Activated naive CD4-positive, alpha-beta T cell treated with anti-CD3 and anti-CD28 coated beads for 36 hours (primary cell): Measurements from ENCODE around the gene PRAC1. TPM values are rescaled to one million over a fixed set of nuclear protein-coding genes. Genes with fewer than 3 reads are reported as not detected.

Experiments
- CTCF ChIA-PET: fragments of 350-600 bp; sonication (Branson Sonifier 250); formaldehyde crosslinking; loops from one replicate; lab custom pipeline; 2021; ENCODE audit warnings: antibody characterized with exemption; lab: Charles Lee
- DNase-seq: peaks from one replicate; pipeline ENCODE4 v3.0.0-alpha.2; 2020
- H3K27ac Mint-ChIP-seq: one replicate; pipeline ENCODE4 v1.8.0; 2021; ENCODE audit warnings: mild to moderate bottlenecking, mixed read lengths
- H3K27me3 Mint-ChIP-seq: one replicate; pipeline ENCODE4 v1.8.0; 2021; ENCODE audit warnings: low read depth, mixed read lengths
- H3K36me3 Mint-ChIP-seq: one replicate; pipeline ENCODE4 v1.8.0; 2021; ENCODE audit warnings: low read depth, mixed read lengths
- H3K4me1 Mint-ChIP-seq: one replicate; pipeline ENCODE4 v1.8.0; 2021; ENCODE audit warnings: low read depth, mixed read lengths
- H3K4me3 Mint-ChIP-seq: one replicate; pipeline ENCODE4 v1.8.0; 2021; ENCODE audit warnings: mild to moderate bottlenecking, moderate library complexity, mixed read lengths
- H3K9me3 Mint-ChIP-seq: one replicate; pipeline ENCODE4 v1.8.0; 2021; ENCODE audit warnings: mixed read lengths
- intact Hi-C: fragments of 100-400 bp; cut with micrococcal nuclease; formaldehyde crosslinking; loops from one replicate; pipeline ENCODE4 v1.15.1; 2023
- total RNA-seq, 2 experiments: library from RNA; stranded (reverse); gene quantifications; one replicate each; pipeline ENCODE4 v1.2.3, GENCODE V29; 2021

Gene PRAC1
- not detected for total RNA-seq

DNA sequence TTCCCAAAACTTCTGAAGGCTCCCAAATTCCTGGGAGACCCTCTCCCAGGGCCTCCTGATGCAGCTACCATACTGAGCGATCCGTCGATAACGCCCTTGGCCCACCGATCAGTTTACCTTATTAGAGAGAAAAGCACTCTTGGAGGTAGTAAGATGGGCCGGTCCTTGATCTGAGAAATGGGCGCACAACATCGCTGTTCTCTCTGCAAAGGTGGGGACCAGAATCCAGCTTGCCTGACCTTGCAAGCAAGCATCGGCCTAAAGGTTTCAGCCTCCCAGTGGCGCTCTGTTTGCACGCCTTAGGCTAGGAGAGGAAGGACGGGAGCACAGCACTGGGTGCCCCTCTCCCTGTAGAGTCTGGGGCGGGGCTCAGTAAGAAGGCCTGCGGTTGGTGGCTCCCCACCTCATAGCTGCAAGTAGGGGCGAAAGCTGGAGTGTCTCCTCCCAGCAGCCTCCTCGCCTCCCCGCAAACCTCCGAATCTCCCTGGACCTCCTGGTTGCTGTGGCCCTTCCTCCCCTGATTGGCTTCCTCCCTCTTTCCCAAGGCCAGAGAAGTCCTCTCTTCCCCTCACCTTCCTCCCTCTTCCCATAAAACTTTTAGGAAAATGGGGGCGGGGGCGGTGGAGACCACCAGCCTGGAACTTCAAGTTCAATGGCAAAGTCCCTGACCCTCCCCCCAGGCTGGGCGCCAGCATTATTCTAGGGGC is at the start of gene PRAC1:
TSS of gene PRAC1 (minus strand) at position 318 of the 707 bp plus-strand sequence. CDS start at position 192, 126 bp downstream.
- no peaks in the 10 kb centered on the region for H3K9me3 Mint-ChIP-seq
- H3K27ac Mint-ChIP-seq, result no peak within 1 kb of the TSS
- peak within 1 kb of the TSS; percentile 46 for H3K4me3 Mint-ChIP-seq
- H3K27me3 Mint-ChIP-seq, result peaks cover 92% of the 10 kb centered on the region
- DNase-seq, result no peak
- no peaks in the 10 kb centered on the region for H3K36me3 Mint-ChIP-seq
- CTCF ChIA-PET, result interaction anchor here (0.6 to 4.1 kb wide), 6 partner anchors 12 to 1192 kb away, joined by 3 to 64 read pairs (median 13); no protein-coding TSS in a partner anchor
- H3K4me1 Mint-ChIP-seq, result peaks cover 41% of the 10 kb centered on the region
- intact Hi-C loops, result loop anchor here (5.0 to 10.0 kb wide), 2 partner anchors 110 to 272 kb away; partner anchors contain the start of genes HOXB7 and IGF2BP1

DNA sequence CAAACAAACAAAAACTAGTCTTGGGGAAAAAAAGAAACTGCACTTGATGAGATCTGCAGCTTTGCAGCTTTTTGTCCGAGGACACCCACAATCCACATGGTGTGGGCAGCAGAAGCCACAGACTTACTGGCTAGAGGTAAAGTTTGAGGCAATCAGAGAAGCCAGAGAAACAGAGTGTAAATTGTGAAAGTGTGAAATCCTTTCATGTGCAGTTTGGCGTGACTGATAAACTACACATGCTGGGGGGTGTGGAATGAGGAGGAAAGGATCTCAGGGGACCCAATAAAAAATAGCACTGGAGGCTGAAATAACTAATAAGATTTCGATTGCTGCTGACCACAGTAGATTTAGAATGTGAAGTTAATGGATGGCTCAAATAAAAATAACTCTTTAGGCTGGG is 48.6 kb upstream of the PRAC1 start:
- intact Hi-C loops, result no loop called here
- Mint-ChIP-seq H3K27me3 (peaks cover 27% of the 10 kb centered on the region), H3K4me1 (no peaks in the 10 kb centered on the region), H3K36me3 (no peaks in the 10 kb centered on the region), H3K4me3 (no peak overlapping the region), H3K9me3 (no peaks in the 10 kb centered on the region), H3K27ac (no peak overlapping the region)
- CTCF ChIA-PET, result interaction anchor here (1.5 kb wide), 1 partner anchor 92 kb away, joined by 4 read pairs; no protein-coding TSS in a partner anchor
- no peak for DNase-seq

DNA sequence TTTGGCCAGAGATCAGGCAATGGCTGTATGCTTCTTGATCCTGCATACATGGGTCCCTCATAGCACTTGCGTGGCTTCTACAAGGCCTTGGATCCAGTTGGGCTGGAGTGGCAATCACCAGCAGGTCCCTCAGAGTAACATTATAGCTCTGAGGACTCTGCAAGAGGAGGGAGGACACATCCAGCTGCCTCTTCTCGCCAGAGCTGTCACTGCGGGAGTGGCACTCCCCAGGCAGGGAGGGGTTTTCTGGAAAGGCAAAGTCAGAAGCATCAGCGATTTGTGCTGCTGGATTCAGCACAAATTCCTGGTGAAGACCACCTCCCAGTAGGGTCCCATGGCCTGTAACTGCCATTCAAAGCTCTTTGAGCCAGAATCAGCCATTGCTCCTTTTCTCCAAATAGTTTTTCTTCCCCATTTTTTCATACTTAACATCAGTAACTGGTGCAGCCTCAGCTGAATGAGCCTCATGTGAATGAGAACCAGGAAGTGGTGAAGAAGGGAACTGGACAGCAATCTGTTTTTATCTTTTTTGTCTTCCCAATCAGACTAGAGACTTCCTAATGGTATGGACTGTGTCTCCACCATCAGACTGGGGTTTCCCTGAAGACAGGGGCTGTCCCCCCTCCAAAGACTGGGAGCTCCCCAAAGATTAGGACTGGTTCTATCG is 46.8 kb upstream of the PRAC1 start:
- intact Hi-C loops, result no loop called here
- no peak overlapping the region for H3K4me3 Mint-ChIP-seq
- peaks cover 24% of the 10 kb centered on the region for H3K27me3 Mint-ChIP-seq
- no peaks in the 10 kb centered on the region for H3K4me1 Mint-ChIP-seq
- CTCF ChIA-PET, result interaction anchor here (1.2 to 3.6 kb wide), 3 partner anchors 11 to 133 kb away, joined by 3 to 10 read pairs (median 3); no protein-coding TSS in a partner anchor
- DNase-seq, result no peak
- H3K9me3 Mint-ChIP-seq, result no peaks in the 10 kb centered on the region
- no peak overlapping the region for H3K27ac Mint-ChIP-seq
- H3K36me3 Mint-ChIP-seq, result no peaks in the 10 kb centered on the region

DNA sequence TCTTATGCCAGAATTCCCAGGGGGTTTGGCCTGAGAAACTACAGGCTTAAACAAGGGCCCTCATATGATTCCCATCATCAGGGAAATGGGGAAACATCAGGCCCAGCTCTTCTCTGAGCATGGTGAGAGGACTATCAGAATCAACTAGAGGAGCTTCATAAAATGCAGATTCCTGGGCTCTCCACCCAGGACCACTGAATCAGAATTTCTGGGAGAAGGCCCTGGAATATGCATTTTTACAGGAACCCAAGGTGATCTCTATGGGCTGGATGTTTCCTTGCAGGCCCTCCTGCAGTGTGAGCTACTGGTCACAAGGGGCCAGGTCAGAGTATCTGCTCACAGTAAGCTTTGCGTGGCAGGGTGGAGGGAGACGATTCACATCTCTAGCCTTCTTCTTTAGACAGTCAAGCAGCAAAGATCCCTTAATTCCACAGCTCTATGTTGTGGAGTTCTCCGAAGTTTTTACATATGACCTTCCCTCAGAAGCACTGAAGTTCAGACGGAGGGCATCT is 45.0 kb upstream of the PRAC1 start:
- CTCF ChIA-PET, result interaction anchor here (0.6 to 3.6 kb wide), 3 partner anchors 54 to 112 kb away, joined by 6 to 10 read pairs (median 8); no protein-coding TSS in a partner anchor
- H3K4me3 Mint-ChIP-seq, result no peak overlapping the region
- H3K27me3 Mint-ChIP-seq, result peaks cover 28% of the 10 kb centered on the region
- no peak overlapping the region for H3K27ac Mint-ChIP-seq
- intact Hi-C loops, result no loop called here
- no peaks in the 10 kb centered on the region for H3K4me1 Mint-ChIP-seq
- no peaks in the 10 kb centered on the region for H3K36me3 Mint-ChIP-seq
- DNase-seq, result no peak
- H3K9me3 Mint-ChIP-seq, result no peaks in the 10 kb centered on the region

DNA sequence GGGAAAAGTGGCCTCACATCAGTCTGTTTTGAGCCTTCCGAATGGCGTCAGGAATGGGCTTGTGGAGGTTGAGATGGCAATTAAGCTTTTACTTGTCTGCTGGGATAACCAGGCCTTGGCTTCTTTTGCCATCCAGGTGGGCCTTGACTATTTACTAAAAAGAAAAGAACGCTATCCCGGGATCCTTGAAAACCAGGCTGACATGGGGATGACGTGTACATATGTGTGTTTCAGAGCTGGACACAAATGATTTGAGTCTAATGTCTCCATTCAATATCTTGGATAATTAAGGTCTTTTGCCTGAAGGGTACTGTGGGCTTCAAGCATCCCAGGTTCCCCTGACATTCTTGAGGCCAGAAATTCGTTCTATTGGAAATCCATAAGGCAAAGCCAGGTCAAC is 38.8 kb upstream of the PRAC1 start:
- H3K9me3 Mint-ChIP-seq, result no peaks in the 10 kb centered on the region
- H3K27ac Mint-ChIP-seq, result no peak overlapping the region
- intact Hi-C loops, result no loop called here
- no peaks in the 10 kb centered on the region for H3K4me1 Mint-ChIP-seq
- no peak for DNase-seq
- H3K36me3 Mint-ChIP-seq, result no peaks in the 10 kb centered on the region
- CTCF ChIA-PET, result interaction anchor here (1.0 to 2.2 kb wide), 5 partner anchors 18 to 271 kb away, joined by 3 to 8 read pairs (median 4); no protein-coding TSS in a partner anchor
- H3K4me3 Mint-ChIP-seq, result no peak overlapping the region
- peaks cover 46% of the 10 kb centered on the region for H3K27me3 Mint-ChIP-seq

DNA sequence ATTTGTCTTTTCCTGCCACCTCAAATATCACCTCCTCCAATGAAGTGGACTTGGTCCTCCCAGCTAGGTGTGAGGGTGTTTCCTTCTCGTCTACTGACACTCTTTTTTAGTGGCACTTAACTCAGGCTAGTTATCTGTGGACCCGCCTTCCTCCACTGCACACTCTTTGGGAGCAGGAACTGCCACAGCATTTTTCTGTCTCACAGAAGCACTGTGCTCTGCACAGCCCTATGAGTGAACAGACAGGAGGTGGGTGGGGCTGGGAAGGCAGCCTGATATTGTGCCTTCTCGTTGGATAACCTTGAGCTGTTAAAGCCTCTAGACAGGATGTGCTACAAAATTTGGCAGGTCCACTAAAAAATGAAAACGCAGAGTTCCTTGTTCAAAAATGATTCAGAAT is 38.1 kb upstream of the PRAC1 start:
- H3K27ac Mint-ChIP-seq, result no peak overlapping the region
- no peaks in the 10 kb centered on the region for H3K36me3 Mint-ChIP-seq
- intact Hi-C loops, result no loop called here
- CTCF ChIA-PET, result interaction anchor here (1.3 to 2.2 kb wide), 2 partner anchors 82 to 118 kb away, joined by 4 to 8 read pairs; no protein-coding TSS in a partner anchor
- no peak overlapping the region for H3K4me3 Mint-ChIP-seq
- H3K9me3 Mint-ChIP-seq, result no peaks in the 10 kb centered on the region
- peaks cover 52% of the 10 kb centered on the region for H3K27me3 Mint-ChIP-seq
- H3K4me1 Mint-ChIP-seq, result no peaks in the 10 kb centered on the region
- no peak for DNase-seq

DNA sequence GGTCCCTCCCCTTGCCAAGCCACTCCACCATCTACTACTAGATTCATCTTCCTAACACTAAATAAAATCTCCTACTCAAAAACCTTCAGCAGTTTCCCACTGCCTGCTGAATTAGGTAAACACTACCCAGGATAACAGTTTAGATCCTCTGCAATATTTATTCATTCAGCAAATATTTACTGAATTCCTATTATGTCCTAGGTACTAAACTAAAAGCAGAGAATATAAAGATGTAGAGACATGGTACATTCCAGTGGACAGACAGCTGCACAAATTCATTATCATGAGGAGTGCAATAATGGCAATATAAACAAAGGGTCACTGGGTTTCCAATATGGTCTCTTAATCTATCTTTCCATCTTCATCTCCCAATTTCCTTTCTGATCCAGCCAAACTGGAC is 37.0 kb upstream of the PRAC1 start:
- H3K9me3 Mint-ChIP-seq, result no peaks in the 10 kb centered on the region

DNA sequence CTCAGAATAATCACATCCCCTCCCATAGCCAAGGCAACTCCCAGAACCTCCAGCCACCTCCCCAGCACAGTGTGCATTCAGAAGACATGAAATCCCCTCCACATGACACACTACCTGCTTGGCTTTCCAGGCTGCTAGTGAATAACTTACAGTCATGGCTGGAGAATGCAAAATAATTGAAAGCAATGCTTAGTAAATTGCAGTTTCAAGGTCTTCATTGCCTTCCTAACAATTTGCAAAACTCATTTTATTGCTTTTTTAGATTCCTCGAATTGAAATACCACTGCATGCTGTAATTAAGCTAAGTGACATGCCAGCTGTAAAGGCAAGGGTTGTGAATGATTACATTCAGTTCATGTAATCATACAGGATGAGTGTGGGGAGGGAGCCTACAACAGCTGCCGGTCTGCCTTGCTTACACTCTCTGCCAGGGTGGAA is 35.2 kb upstream of the PRAC1 start:
- DNase-seq, result no peak
- Mint-ChIP-seq H3K27ac (no peak overlapping the region), H3K9me3 (no peaks in the 10 kb centered on the region), H3K4me3 (no peak overlapping the region), H3K36me3 (no peaks in the 10 kb centered on the region), H3K27me3 (peaks cover 71% of the 10 kb centered on the region), H3K4me1 (peaks cover 6% of the 10 kb centered on the region)
- intact Hi-C loops, result no loop called here
- CTCF ChIA-PET, result interaction anchor here (1.0 to 1.6 kb wide), 2 partner anchors 12 to 34 kb away, joined by 3 to 6 read pairs; no protein-coding TSS in a partner anchor

More for the DNA sequence above, 37.0 kb upstream of the PRAC1 start:
- DNase-seq, result no peak
- Mint-ChIP-seq H3K27me3 (peaks cover 63% of the 10 kb centered on the region), H3K36me3 (no peaks in the 10 kb centered on the region), H3K4me3 (no peak overlapping the region), H3K4me1 (no peaks in the 10 kb centered on the region), H3K27ac (no peak overlapping the region)
- intact Hi-C loops, result no loop called here
- CTCF ChIA-PET, result interaction anchor here (1.6 kb wide), 1 partner anchor 35 kb away, joined by 6 read pairs; no protein-coding TSS in a partner anchor

DNA sequence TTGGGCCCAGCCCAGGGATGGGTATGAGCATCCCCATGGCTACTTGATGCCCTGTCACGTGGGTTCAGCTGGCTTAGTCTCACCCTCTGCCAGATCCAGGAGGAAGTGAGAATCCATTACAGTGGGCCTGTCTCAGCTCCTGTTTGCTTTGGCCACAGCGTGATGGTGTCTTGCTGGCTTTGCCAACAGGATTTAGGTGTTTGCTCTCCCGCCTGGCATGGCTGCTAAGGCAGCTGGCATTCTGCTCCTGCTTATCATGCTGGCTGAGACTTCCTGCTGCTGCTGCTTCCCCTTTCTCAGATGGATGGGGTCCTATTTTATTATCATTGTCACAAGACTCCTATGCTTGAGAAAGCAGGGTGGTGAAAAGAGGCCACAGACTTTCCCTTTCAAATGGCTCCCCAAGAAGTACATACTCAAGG is 34.5 kb upstream of the PRAC1 start:
- H3K27ac Mint-ChIP-seq, result no peak overlapping the region
- H3K9me3 Mint-ChIP-seq, result no peaks in the 10 kb centered on the region
- intact Hi-C loops, result no loop called here
- H3K36me3 Mint-ChIP-seq, result no peaks in the 10 kb centered on the region
- no peak overlapping the region for H3K4me3 Mint-ChIP-seq
- DNase-seq, result no peak
- CTCF ChIA-PET, result no interaction called here
- H3K4me1 Mint-ChIP-seq, result peaks cover 9% of the 10 kb centered on the region
- peaks cover 72% of the 10 kb centered on the region for H3K27me3 Mint-ChIP-seq

DNA sequence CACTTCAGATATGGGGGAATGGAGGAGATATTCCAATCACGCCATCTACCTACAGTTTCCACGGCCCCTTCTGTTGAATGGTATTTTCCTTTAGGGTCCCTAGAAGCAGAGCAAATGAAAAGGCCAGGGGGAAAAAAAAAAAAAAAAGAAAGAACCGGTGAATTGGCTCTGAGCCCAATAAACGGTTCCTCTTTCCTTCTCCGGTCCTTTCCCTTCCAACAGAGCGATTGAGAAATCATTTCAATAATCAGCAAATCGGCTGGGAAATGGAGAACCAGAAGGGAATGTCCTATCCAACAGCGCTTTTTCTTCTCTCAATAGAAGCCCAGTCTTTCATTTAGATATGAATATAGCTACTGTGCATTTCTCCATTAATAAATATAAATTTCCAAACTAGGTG is 33.0 kb upstream of the PRAC1 start:
- CTCF ChIA-PET, result interaction anchor here (1.1 kb wide), 1 partner anchor 31 kb away, joined by 8 read pairs; no protein-coding TSS in a partner anchor
- H3K4me1 Mint-ChIP-seq, result peaks cover 9% of the 10 kb centered on the region
- no peaks in the 10 kb centered on the region for H3K9me3 Mint-ChIP-seq

DNA sequence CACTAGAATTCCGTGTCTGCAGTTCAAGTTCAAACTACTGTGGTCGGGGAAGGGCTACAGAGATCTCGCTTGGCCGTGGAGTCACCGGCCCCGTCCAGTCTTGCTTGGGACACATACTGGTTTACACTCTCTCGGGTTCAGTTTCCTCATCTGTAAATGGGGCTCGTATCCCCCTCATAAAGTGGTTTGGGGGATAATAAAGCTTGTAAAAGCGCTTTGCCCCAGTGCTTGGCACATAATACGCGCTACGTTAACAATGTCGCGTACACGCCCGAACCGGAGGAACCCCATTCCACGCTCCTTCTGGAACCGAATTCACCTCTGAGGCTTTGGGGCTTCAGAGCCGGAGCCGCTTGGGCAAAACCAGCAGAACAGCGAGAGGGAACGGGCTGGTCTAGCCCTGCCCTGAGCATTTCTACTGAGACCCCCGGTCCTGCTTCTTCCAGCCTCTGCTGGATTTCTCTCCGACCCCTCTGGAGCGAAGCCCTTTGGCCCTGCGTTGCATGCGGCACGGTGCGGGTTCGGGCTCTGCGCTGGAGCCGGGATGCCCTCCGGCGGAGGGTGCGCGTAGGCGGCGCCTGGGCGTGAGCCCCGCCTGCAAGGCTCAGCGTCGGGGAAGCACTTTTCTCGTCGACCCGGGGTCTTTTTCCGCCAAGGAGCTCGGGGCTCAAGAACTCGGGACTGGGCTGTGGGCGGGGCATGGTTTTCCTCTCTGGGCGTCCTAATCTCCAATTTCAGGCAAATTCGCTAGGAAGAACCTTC is 32.4 kb upstream of the PRAC1 start:
- Mint-ChIP-seq H3K4me3 (no peak overlapping the region), H3K36me3 (no peaks in the 10 kb centered on the region), H3K27me3 (peaks cover 78% of the 10 kb centered on the region), H3K4me1 (peaks cover 9% of the 10 kb centered on the region), H3K27ac (no peak overlapping the region), H3K9me3 (no peaks in the 10 kb centered on the region)
- CTCF ChIA-PET, result interaction anchor here (1.0 to 1.1 kb wide), 2 partner anchors 31 to 62 kb away, joined by 3 to 8 read pairs; no protein-coding TSS in a partner anchor
- no peak for DNase-seq
- intact Hi-C loops, result loop anchor here (5.0 kb wide), 1 partner anchor 248 kb away; no protein-coding TSS in a partner anchor

More for the DNA sequence above, 33.0 kb upstream of the PRAC1 start:
- H3K27ac Mint-ChIP-seq, result no peak overlapping the region
- intact Hi-C loops, result no loop called here
- no peaks in the 10 kb centered on the region for H3K36me3 Mint-ChIP-seq
- H3K27me3 Mint-ChIP-seq, result peaks cover 75% of the 10 kb centered on the region
- no peak for DNase-seq
- H3K4me3 Mint-ChIP-seq, result no peak overlapping the region
